ENCODE results near the gene FRMD4A.
"Not testable (repeated sequence)": the region's sequence is repeated elsewhere in the genome, so short reads cannot be mapped to it uniquely, and the experiment has no call there.

The FRMD4A gene

GRCh38 chr10:13828284-13828683 lies 502.4 kb downstream of the FRMD4A start:
- H3K36me3 ChIP-seq (ENCODE audit: control insufficient read depth in 1 of 2, insufficient read depth in 2 of 2, low read length in 2 of 2); H3K9me3 ChIP-seq (ENCODE audit: control insufficient read depth in 1 of 2, low read length in 2 of 2); H3K4me3 ChIP-seq (ENCODE audit: low read depth in 1 of 2, low read length in 2 of 2); H3K27ac ChIP-seq (ENCODE audit: low read length); H3K27me3 ChIP-seq (ENCODE audit: low read depth, low read length): not testable (repeated sequence)
- H3K4me1 ChIP-seq (ENCODE audit: control insufficient read depth in 1 of 2, insufficient read depth in 2 of 2, low read length in 2 of 2) = peaks cover 0 to 14% of the 10 kb centered on the region in 2 donors

- Histone ChIP-seq H3K27me3 (ENCODE audit: low read depth, low read length) (no peaks in the 10 kb centered on the region), H3K4me1 (ENCODE audit: control insufficient read depth in 1 of 2, insufficient read depth in 2 of 2, low read length in 2 of 2) (peaks cover 0 to 19% of the 10 kb centered on the region in 2 donors), H3K36me3 (ENCODE audit: control insufficient read depth in 1 of 2, insufficient read depth in 2 of 2, low read length in 2 of 2) (no peaks in the 10 kb centered on the region), H3K4me3 (ENCODE audit: low read depth in 1 of 2, low read length in 2 of 2) (no peak overlapping the region), H3K9me3 (ENCODE audit: control insufficient read depth in 1 of 2, low read length in 2 of 2) (no peaks in the 10 kb centered on the region), H3K27ac (ENCODE audit: low read length) (no peak overlapping the region)
These were observed 503.5 kb downstream of the FRMD4A start for GRCh38 chr10:13827076-13827797.

GRCh38 chr10:13823709-13824405 lies 506.9 kb downstream of the FRMD4A start:
- no peaks in the 10 kb centered on the region for H3K9me3 ChIP-seq (ENCODE audit: control insufficient read depth in 1 of 2, low read length in 2 of 2)
- H3K4me3 ChIP-seq (ENCODE audit: low read depth in 1 of 2, low read length in 2 of 2) = no peak overlapping the region
- H3K4me1 ChIP-seq (ENCODE audit: control insufficient read depth in 1 of 2, insufficient read depth in 2 of 2, low read length in 2 of 2) = peaks cover 0 to 12% of the 10 kb centered on the region in 2 donors
- no peaks in the 10 kb centered on the region for H3K36me3 ChIP-seq (ENCODE audit: control insufficient read depth in 1 of 2, insufficient read depth in 2 of 2, low read length in 2 of 2)
- no peak overlapping the region for H3K27ac ChIP-seq (ENCODE audit: low read length)
- H3K27me3 ChIP-seq (ENCODE audit: low read depth, low read length) = no peaks in the 10 kb centered on the region

- H3K36me3 ChIP-seq (ENCODE audit: control insufficient read depth in 1 of 2, insufficient read depth in 2 of 2, low read length in 2 of 2) = no peaks in the 10 kb centered on the region
- no peak overlapping the region for H3K4me3 ChIP-seq (ENCODE audit: low read depth in 1 of 2, low read length in 2 of 2)
- no peaks in the 10 kb centered on the region for H3K27me3 ChIP-seq (ENCODE audit: low read depth, low read length)
- H3K9me3 ChIP-seq (ENCODE audit: control insufficient read depth in 1 of 2, low read length in 2 of 2) = no peaks in the 10 kb centered on the region
- peaks cover 0 to 12% of the 10 kb centered on the region in 2 donors for H3K4me1 ChIP-seq (ENCODE audit: control insufficient read depth in 1 of 2, insufficient read depth in 2 of 2, low read length in 2 of 2)
- no peak overlapping the region for H3K27ac ChIP-seq (ENCODE audit: low read length)
These were observed 507.5 kb downstream of the FRMD4A start for GRCh38 chr10:13823096-13823708.

GRCh38 chr10:13822490-13822889 lies 508.2 kb downstream of the FRMD4A start:
- H3K27ac ChIP-seq (ENCODE audit: low read length) = no peak overlapping the region
- no peak overlapping the region for H3K4me3 ChIP-seq (ENCODE audit: low read depth in 1 of 2, low read length in 2 of 2)

GRCh38 chr10:13820964-13821337 lies 509.8 kb downstream of the FRMD4A start:
- H3K36me3 ChIP-seq (ENCODE audit: control insufficient read depth in 1 of 2, insufficient read depth in 2 of 2, low read length in 2 of 2) = no peaks in the 10 kb centered on the region
- H3K27ac ChIP-seq (ENCODE audit: low read length) = no peak overlapping the region
- H3K4me3 ChIP-seq (ENCODE audit: low read depth in 1 of 2, low read length in 2 of 2) = no peak overlapping the region
- no peaks in the 10 kb centered on the region for H3K27me3 ChIP-seq (ENCODE audit: low read depth, low read length)
- peaks cover 0 to 23% of the 10 kb centered on the region in 2 donors for H3K4me1 ChIP-seq (ENCODE audit: control insufficient read depth in 1 of 2, insufficient read depth in 2 of 2, low read length in 2 of 2)
- no peaks in the 10 kb centered on the region for H3K9me3 ChIP-seq (ENCODE audit: control insufficient read depth in 1 of 2, low read length in 2 of 2)

More at GRCh38 chr10:13822490-13822889, 508.2 kb downstream of the FRMD4A start:
- no peaks in the 10 kb centered on the region for H3K36me3 ChIP-seq (ENCODE audit: control insufficient read depth in 1 of 2, insufficient read depth in 2 of 2, low read length in 2 of 2)
- H3K27me3 ChIP-seq (ENCODE audit: low read depth, low read length) = no peaks in the 10 kb centered on the region
- H3K4me1 ChIP-seq (ENCODE audit: control insufficient read depth in 1 of 2, insufficient read depth in 2 of 2, low read length in 2 of 2) = peaks cover 0 to 13% of the 10 kb centered on the region in 2 donors
- H3K9me3 ChIP-seq (ENCODE audit: control insufficient read depth in 1 of 2, low read length in 2 of 2) = no peaks in the 10 kb centered on the region

- Histone ChIP-seq H3K27ac (ENCODE audit: low read length) (no peak overlapping the region), H3K4me3 (ENCODE audit: low read depth in 1 of 2, low read length in 2 of 2) (no peak overlapping the region), H3K4me1 (ENCODE audit: control insufficient read depth in 1 of 2, insufficient read depth in 2 of 2, low read length in 2 of 2) (peaks cover 0 to 23% of the 10 kb centered on the region in 2 donors), H3K36me3 (ENCODE audit: control insufficient read depth in 1 of 2, insufficient read depth in 2 of 2, low read length in 2 of 2) (no peaks in the 10 kb centered on the region), H3K27me3 (ENCODE audit: low read depth, low read length) (no peaks in the 10 kb centered on the region), H3K9me3 (ENCODE audit: control insufficient read depth in 1 of 2, low read length in 2 of 2) (no peaks in the 10 kb centered on the region)
These were observed 510.4 kb downstream of the FRMD4A start for GRCh38 chr10:13820119-13820963.

- no peak overlapping the region for H3K4me3 ChIP-seq (ENCODE audit: low read depth in 1 of 2, low read length in 2 of 2)
- no peaks in the 10 kb centered on the region for H3K27me3 ChIP-seq (ENCODE audit: low read depth, low read length)
- H3K36me3 ChIP-seq (ENCODE audit: control insufficient read depth in 1 of 2, insufficient read depth in 2 of 2, low read length in 2 of 2) = no peaks in the 10 kb centered on the region
- H3K27ac ChIP-seq (ENCODE audit: low read length) = peak overlapping the region; percentile 40
- H3K4me1 ChIP-seq (ENCODE audit: control insufficient read depth in 1 of 2, insufficient read depth in 2 of 2, low read length in 2 of 2) = peaks cover 0 to 14% of the 10 kb centered on the region in 2 donors
- H3K9me3 ChIP-seq (ENCODE audit: control insufficient read depth in 1 of 2, low read length in 2 of 2) = no peaks in the 10 kb centered on the region
These were observed 514.4 kb downstream of the FRMD4A start for GRCh38 chr10:13816195-13816925.

- Histone ChIP-seq H3K36me3 (ENCODE audit: control insufficient read depth in 1 of 2, insufficient read depth in 2 of 2, low read length in 2 of 2) (no peaks in the 10 kb centered on the region), H3K27ac (ENCODE audit: low read length) (no peak overlapping the region), H3K4me3 (ENCODE audit: low read depth in 1 of 2, low read length in 2 of 2) (no peak overlapping the region), H3K27me3 (ENCODE audit: low read depth, low read length) (no peaks in the 10 kb centered on the region), H3K4me1 (ENCODE audit: control insufficient read depth in 1 of 2, insufficient read depth in 2 of 2, low read length in 2 of 2) (peaks cover 0 to 12% of the 10 kb centered on the region in 2 donors), H3K9me3 (ENCODE audit: control insufficient read depth in 1 of 2, low read length in 2 of 2) (no peaks in the 10 kb centered on the region)
These were observed 515.0 kb downstream of the FRMD4A start for GRCh38 chr10:13815756-13816155.

- Histone ChIP-seq H3K36me3 (ENCODE audit: control insufficient read depth in 1 of 2, insufficient read depth in 2 of 2, low read length in 2 of 2) (no peaks in the 10 kb centered on the region), H3K27me3 (ENCODE audit: low read depth, low read length) (no peaks in the 10 kb centered on the region), H3K27ac (ENCODE audit: low read length) (no peak overlapping the region), H3K4me1 (ENCODE audit: control insufficient read depth in 1 of 2, insufficient read depth in 2 of 2, low read length in 2 of 2) (peaks cover 0 to 26% of the 10 kb centered on the region in 2 donors), H3K9me3 (ENCODE audit: control insufficient read depth in 1 of 2, low read length in 2 of 2) (no peaks in the 10 kb centered on the region), H3K4me3 (ENCODE audit: low read depth in 1 of 2, low read length in 2 of 2) (no peak overlapping the region)
These were observed 517.2 kb downstream of the FRMD4A start for GRCh38 chr10:13813550-13813949.
